ENCODE results near the gene CDK17.

- no peak for TF ChIP-seq CTCF (IDR thresholded peaks at IDR 0.05)
- TF ChIP-seq POLR2A (IDR thresholded peaks at IDR 0.05), result no peak
These were observed 25.1 kb downstream of the CDK17 start for GRCh38 chr12:96375170-96375569.

Data from tibial nerve (tissue), 3 donors.